ENCODE measurements around the gene TESK1.
"Not testable (repeated sequence)": the region's sequence is repeated elsewhere in the genome, so short reads cannot be mapped to it uniquely, and the experiment has no call there.

The TESK1 gene

DNA sequence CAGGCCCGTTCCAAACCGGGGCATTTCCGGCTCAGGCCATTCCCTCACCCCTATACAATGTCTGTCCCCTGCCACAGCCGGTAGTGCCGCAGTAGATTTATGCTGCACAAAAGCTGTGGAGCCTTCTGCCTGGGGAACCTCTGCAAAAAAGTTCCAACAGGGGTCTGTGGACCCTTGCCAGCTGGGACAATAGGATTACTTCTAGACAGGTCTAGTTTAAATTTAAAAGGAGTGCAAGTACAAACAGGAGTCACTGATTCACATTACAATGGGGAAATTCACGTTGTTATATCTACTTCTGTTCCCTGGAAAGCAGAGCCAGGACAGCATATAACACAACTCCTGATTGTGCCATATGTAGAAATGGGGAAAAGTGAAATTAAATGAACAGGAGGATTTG, 21.5 kb upstream of the TESK1 start:
- DNase-seq, result not testable (repeated sequence)

DNA sequence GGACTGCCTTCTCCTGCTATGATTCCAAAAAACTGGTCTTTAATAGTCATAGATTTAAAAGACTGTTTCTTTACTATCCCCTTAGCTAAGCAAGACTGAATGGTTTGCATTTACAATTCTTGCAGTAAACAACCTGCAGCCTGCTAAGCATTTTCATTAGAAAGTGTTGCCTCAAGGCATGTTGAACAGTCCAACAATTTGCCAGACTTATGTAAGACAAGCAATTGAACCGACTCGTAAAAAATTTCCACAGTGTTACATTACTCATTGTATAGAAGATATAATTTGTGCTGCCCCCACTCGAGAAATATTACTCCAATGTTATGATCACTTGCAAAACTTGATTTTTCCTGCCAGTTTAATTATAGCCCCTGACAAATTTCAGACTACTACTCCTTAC, 20.4 kb upstream of the TESK1 start:
- DNase-seq, result not testable (repeated sequence)

DNA sequence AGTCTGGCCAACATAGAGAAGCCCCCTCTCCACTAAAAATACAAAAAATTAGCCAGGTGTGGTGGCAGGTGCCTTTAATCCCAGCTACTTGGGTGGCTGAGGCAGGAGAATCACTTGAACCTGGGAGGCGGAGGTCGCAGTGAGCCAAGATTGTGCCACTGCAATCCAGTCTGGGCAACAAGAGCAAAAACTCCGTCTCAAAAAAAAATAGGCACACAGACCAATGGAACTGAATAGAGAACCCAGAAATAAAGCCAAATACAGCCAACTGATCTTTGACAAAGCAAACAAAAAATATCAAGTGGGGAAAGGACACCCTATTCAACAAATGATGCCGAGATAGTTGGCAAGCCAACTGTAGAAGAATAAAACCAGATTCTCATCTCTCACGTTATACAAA, 16.6 kb upstream of the TESK1 start:
- not testable (repeated sequence) for DNase-seq

DNA sequence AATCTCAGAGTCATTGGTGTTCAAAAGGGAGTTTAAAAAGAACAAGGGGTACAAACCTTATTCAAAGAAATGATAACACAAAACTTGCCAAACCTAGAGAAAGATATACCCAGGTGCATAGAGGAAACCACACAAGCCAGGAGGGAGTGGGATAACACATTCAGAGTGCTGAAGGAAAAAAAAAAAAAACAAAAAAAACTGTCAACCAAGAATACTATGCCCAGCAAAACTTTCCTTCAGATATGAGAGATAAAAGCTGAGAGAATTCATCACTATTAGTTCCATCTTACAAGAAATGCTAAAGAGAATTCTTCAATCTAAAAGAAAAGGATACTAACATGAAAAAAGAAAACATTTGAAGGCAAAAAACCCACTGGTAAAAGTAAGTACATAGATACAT, 11.5 kb upstream of the TESK1 start:
- no peak for DNase-seq

DNA sequence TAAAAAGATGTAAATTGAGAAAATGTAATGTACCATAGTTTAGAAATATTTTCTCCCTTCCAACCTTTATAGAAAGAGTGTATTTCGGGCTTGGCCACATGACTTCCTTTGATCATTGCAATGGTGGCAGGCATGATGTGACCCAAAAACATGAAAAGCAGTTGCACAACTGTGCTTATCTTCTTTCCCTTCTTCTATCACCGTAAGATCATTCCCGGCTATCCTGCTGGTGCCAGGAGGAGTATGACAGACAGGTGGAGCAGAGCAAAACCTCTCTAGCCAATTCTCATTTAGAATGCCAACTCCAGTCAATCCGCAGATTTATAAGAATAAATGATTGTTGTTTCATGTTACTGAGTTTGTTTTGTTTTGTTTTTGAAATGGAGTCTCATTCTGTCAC, 10.6 kb upstream of the TESK1 start:
- DNase-seq, result no peak

DNA sequence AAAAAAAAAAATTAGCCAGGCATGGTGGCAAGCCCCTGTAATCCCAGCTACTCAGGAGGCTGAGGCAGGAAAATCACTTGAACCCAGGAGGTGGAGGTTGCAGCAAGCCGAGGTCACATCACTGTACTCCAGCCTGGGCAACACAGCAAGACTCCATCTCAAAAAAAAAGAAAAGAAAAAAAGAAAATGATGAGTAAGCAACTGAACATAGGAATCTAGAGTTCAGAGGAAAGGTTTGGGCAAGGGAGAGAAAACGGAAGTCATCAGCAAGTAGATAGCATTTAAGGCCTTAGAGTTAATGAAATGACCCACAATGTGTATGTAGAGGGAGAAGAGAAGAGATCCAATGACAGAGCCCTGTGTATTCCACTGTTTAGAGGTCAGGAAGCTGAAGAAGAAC, 8.2 kb upstream of the TESK1 start:
- not testable (repeated sequence) for DNase-seq

DNA sequence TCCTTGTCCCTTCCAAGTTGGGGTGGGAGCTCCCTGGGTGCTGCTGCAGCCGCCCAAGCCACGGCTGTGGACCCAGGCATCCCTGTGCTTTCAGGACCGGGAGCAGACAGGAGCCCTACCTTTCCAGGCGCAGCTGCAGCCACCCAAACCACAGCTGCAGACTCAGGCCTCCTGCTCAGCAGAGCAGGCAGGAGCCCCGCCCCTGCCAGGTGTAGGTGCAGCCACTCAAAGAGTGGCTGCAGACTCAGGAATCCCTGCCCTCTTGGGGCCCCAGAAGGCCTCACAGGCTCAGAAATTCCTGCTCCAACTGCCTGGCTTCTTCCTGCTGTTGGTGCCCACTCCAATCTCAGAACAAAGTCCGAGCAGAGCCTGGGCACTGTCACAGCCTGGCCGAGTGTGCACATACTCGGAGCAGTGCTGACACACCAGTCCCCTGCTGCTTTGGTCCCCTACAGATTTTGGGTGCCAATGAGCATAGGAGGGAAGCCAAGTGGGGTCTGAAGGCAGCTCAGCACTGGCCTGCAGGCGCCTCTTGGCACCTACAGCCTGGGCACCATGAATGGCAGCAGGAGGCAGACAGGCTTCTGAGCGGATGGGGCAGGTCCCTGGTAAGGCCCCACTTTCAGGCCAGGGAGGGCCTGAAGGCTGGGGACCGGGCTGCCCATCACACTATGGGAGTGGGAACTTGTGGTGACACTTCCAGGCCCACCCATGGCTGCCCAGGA, 6.0 kb upstream of the TESK1 start:
- DNase-seq, result no peak

DNA sequence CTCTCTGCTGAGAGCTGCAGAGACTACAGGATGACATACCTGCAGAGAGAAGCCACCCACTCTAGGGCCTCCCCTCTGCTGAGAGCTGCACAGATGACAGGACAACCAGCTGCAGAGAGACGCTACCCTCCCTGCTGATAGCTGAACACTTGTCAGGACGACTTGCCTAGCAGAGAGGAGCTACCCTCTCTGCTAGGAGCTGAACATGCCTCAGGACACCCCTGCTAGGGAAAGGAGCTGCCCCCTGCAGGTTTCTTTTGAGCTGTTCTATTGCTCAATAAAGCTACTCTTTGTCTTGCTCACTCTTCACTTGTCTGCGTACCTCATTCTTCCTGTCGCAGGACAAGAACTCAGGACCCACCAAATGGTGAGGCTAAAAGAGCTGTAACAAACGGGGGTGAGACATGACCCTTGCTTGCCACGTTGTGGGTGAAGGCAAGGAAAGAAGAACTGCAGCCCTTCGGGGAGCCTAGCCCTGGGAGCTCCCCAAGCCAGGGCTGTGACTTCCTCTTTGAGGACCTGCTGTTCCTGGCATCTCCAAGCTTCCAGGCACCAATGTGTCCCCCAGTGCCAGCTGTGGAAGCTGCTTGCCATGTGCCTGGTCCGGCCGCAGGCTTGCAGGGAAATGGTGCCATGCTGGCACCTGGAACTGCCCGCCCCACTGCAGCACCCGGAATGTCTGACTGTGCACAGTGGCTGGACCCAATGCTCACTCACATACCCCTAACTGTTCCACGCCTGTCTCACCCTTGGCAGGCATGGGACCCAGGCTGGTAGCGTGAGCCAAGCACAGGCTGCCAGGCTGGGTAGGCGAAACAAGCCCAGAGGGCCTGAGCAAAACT, 5.1 kb upstream of the TESK1 start:
- DNase-seq, result no peak

DNA sequence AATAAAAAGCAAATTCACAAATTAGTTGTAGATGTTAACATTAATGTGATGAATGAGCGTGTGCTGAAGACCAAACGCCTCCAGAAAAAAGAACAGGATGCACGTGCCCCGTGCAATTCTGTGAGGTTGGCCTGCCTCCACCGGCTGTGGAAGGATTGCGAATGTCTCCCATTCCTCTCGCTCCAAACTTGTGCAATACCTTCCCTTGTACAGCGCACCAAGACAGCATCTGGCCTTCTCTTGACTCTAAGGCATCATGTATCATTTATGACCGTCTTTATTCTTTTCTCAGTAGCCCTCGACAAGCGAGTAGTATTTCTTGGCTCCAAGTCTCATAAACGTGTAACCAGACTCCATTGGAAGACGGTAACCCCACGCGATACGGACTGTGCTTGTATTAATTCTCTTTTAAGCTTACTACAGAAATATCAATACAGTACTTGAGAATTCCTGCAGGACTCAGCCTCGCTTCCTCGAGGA, 1.5 kb upstream of the TESK1 start:
- DNase-seq, result no peak

DNA sequence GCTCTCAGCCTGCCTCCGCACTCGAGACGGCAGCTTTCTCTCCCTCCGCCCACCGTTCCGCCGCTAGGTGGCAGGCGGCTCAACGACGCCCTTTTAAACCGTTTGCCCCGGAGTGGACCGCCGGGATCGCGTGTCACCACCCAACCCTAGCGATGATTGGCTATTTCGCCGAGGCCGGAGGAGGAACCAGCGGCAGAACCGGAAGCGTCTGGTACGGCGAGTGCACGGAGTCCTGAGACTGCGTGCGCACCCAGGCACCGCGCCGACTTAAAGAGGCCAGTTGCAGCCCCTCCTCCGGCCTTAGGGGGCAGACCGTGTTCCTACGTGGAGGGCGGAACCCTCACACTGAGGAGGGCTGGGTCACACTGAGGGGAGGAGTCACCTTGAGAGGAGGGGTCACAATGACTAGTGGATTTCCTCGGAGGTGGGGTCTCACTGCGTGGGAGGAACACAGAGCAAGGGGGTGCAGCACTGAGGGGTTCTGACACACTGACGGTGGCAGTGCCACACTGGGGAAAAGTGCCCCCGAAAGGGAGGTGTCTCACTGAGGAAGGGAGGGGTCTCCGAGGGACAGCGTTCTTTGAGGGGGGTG, 980 bp upstream of the TESK1 start:
- DNase-seq, result peak; percentile 98 to 99 (median 98)

DNA sequence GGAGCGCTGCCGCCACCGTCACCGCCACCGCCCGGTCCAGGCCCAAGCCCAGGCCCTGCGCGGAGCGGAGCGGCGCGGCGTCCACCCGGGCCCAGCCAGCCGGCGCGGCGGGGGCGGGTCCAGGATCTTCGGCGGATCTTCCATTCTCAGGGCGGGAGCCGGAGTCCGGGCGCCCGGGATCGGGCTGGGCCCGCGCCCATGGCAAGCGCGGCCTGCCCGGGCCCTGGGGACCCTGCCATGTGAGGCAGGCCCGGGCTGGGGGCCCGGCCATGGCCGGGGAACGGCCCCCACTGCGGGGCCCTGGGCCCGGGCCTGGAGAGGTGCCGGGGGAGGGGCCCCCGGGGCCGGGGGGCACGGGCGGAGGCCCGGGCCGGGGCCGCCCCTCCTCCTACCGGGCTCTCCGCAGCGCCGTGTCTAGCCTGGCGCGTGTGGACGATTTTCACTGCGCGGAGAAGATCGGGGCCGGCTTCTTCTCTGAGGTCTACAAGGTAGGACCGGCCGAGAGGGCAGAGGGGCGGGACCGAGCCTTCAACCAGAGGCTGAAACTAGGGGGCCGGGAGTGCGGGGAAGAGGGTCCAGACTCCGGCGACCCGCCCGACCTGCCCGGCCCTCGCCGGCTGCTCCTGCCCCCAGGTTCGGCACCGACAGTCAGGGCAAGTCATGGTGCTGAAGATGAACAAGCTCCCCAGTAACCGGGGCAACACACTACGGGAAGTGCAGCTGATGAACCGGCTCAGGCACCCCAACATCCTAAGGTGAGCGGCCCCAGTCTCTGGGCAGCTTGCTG, 482 bp downstream of the TESK1 start:
- peak in 1 of 4 experiments; percentile 17 for DNase-seq

DNA sequence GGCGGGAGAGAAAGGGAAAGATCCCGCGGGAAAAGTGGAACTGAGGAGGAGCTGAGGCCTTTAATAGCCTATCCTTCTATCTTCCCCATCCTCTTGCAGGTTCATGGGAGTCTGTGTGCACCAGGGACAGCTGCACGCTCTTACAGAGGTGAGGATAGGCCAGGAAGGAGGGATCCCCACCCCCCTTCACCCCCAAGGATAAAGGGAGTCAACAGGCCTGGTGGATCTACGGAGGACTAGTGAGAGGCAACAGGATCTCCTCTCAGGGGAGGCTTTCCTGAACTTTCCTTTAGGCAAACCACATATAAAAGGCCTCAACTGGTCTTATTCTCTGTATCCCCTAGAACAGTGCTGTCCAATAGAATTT, 1.1 kb downstream of the TESK1 start:
- DNase-seq, result no peak

DNA sequence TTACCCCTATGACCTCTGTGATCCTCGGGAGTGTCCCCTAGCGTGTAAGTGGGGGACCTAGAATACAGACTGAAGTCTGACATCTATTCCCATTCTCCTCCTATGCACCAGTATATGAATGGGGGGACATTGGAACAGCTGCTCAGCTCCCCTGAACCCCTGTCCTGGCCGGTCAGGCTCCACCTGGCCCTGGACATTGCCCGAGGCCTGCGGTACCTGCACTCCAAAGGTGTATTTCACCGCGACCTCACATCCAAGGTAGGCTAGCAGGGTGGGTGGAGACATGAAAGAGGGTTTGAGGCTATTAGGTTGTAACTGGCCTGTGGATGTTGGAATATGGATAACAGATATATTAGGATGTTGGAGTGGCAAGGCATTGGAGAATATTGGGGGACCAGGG, 1.7 kb downstream of the TESK1 start:
- no peak for DNase-seq

DNA sequence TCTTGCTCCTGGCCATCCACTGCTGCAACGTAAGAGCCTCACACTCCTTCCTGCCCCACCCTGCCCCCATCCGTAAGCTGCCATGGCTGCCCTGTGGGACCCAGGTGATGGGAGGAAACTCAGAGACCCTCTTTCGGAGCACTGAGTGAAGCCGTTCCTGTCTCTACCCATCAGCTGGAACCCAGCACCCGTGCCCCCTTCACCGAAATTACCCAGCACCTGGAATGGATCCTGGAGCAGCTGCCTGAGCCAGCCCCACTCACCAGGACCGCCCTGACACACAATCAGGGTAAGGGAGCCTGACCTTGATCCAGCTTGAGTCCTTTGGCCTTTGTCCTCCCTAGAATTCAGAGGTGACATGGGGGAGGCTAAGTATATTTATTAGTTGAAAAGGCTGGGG, 3.2 kb downstream of the TESK1 start:
- DNase-seq, result no peak

DNA sequence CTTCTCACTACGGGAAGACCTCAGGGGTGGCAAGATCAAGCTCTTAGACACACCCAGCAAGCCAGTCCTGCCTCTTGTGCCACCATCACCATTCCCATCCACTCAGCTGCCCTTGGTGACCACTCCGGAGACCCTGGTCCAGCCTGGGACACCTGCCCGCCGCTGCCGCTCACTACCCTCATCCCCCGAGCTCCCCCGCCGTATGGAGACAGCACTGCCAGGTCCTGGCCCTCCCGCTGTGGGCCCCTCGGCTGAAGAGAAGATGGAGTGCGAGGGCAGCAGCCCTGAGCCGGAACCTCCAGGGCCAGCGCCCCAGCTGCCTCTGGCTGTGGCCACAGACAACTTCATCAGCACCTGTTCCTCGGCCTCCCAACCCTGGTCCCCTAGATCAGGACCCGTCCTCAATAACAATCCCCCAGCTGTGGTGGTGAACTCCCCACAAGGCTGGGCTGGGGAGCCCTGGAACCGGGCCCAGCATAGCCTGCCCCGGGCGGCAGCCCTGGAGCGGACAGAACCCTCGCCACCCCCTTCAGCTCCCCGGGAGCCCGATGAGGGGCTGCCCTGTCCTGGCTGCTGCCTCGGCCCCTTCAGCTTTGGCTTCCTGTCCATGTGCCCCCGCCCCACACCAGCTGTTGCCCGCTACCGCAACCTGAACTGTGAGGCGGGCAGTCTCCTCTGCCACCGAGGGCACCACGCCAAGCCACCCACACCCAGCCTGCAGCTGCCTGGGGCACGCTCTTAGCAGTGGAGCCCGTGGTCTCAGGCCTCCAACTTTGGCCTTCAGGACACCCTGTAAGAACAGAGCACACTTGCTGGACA, 4.1 kb downstream of the TESK1 start:
- no peak for DNase-seq

DNA sequence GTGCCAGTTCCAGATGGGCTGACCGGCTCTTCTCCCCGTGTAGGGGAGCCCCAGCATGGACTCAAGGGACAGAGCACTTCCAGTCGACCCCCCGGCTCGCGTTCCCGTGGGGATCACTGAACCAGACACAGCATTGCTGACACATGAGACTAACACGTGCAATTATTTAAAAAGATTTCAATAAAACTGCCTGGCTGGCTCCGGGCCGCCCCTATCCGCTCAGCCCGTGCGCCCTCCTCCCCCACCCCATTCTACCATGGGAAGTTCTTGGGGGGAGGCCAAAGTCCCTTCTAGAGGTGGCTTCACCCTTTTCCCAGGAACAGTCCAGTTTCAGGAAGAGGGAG, 4.7 kb downstream of the TESK1 start:
- no peak for DNase-seq

DNA sequence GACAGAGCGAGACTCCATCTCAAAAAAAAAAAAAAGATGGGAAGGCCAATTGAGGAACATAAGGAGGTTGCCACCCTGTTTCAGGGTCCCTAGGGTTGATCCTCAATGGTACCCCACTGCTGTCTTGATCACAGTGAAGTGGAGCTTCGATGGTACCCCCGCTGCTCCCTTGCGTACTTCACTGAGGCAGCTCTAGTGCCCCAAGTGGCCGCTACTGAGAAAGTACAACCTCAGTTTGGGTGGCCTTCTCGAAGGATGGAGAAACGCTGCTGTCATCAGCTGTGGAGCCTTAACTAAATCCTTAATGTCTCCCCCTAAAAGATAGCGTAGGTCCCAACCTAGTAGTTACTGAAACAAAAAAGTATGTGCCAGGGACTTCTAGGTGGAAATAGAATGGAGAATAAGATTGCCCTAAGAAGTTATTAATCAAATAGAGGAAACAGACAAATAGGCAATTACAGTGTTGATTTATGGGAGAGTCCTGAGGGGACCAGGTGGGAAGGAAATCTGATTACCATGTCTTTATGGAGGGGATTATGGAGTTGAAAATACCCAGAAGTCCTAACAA, 6.3 kb downstream of the TESK1 start:
- DNase-seq, result peak in 3 of 4 experiments; percentile 21 to 40 (median 21)

DNA sequence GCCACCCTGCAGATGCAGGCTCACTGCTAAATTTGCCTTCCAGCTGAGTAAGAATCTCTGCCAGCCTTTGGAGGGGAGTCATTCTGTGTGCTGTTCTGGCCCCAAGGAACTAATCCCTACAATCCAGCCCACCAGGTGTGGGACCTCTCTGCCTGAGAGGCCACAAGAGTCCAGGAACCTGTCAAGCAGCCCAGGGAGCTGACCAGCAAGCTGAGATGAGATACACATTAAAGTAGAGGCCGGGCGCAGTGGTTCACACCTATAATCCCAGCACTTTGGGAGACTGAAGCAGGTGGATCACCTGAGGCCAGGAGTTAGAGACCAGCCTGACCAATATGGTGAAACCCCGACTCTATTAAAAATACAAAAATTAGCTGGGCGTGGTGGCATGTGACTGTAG, 7.0 kb downstream of the TESK1 start:
- not testable (repeated sequence) for DNase-seq

DNA sequence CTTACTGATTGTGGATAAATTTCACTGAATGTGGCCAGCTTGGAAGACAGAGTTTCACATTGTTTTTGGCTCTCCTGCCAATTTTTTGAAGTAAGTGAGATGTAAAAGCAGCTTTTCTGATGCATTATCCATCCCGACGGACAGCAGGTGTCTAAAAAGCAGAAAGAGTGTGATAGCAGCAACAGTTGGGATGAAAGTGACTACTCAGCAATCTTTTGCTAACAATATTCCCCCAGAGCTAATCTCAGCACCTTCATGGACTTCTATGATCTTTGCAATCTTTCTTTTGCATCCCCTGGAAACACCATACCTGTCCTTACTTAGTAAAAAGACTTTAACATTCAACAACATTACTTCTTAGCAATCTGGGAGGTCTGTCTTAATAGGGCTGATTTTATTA, 7.8 kb downstream of the TESK1 start:
- DNase-seq, result no peak

DNA sequence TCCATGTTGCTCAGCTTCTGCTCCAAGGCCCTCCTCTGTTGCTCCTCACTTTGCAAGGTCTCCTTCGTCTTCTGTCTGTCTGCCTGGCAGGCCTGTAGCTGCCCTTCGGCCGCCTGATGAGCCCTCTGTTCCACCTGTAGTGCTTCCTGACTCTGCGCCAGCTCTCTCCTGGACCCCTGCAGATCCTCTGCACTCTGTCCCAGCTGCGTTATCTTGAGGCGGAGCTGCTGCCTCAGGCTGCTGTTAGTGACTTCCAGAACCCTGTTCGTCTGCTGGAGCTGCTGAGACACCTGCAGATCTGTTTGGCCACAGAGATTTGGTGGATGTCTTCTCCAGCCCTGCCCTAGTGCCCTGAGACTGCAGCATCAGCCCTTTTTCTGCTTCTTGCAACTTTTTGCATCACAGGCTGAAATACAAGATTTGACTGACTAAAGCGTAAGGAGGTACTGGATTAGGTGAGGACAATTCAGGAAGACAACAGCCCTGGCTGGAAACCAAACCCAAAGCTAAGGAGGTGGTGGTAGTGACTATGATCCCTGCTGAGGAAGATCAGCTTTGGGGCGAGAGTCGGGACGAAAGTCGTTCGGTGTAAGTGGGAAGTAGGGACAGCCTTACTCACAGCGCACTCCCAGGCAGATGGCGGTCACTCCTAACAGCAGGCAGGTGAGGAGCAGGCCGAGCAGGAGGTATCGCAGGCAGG, 11.1 kb downstream of the TESK1 start:
- no peak for DNase-seq
